Neural progenitor cell (in vitro differentiated cells): Measurements from ENCODE around the gene MED13L. TPM values are rescaled to one million over a fixed set of nuclear protein-coding genes. Genes with fewer than 3 reads are reported as not detected.

Experiments
- DNase-seq: peaks from one replicate; pipeline ENCODE4 v3.0.0-alpha.2; 2016; ENCODE audit warnings: low spot score
- H2AFZ ChIP-seq: fragments of 200-600 bp; sonication (generic); replicated peaks from 2 replicates; pipeline ENCODE4 v1.6.1; 2016; ENCODE audit warnings: antibody characterized with exemption
- H3F3A ChIP-seq: fragments of 200-600 bp; sonication (generic); 2 replicates; pipeline ENCODE4 v1.6.1; 2016; ENCODE audit warnings: antibody characterized with exemption, low read depth
- H3K27ac ChIP-seq: fragments of 200-600 bp; sonication (generic); 2 replicates; pipeline ENCODE4 v1.5.1; 2016; ENCODE audit warnings: mild to moderate bottlenecking
- H3K27me3 ChIP-seq: fragments of 200-600 bp; sonication (generic); 2 replicates; pipeline ENCODE4 v1.6.1; 2016; ENCODE audit warnings: mild to moderate bottlenecking, moderate library complexity
- H3K36me3 ChIP-seq: fragments of 200-600 bp; sonication (generic); 2 replicates; pipeline ENCODE4 v1.5.1; 2016
- H3K4me1 ChIP-seq: fragments of 200-600 bp; sonication (generic); 2 replicates; pipeline ENCODE4 v1.6.1; 2016; ENCODE audit warnings: mixed run types
- H3K4me2 ChIP-seq: fragments of 200-600 bp; sonication (generic); 2 replicates; pipeline ENCODE4 v1.6.1; 2016
- H3K4me3 ChIP-seq: fragments of 200-600 bp; sonication (generic); 2 replicates; pipeline ENCODE4 v1.5.1; 2016
- H3K79me2 ChIP-seq: fragments of 200-600 bp; sonication (generic); 2 replicates; pipeline ENCODE4 v1.6.1; 2016; ENCODE audit warnings: low read depth
- H3K9ac ChIP-seq: fragments of 200-600 bp; sonication (generic); 2 replicates; pipeline ENCODE4 v1.6.1; 2016
- H3K9me3 ChIP-seq: fragments of 200-600 bp; sonication (generic); 2 replicates; pipeline ENCODE4 v1.5.1; 2016; ENCODE audit warnings: low read depth
- H4K20me1 ChIP-seq: fragments of 200-600 bp; sonication (generic); 2 replicates; pipeline ENCODE4 v1.6.1; 2016; ENCODE audit warnings: low read depth
- H3K27ac Mint-ChIP-seq: 3 replicates; pipeline ENCODE4 v1.8.0; 2021; ENCODE audit warnings: mixed read lengths
- H3K27me3 Mint-ChIP-seq: 2 replicates; pipeline ENCODE4 v1.8.0; 2022; ENCODE audit warnings: low read depth, mild to moderate bottlenecking, inconsistent platforms, moderate library complexity, mixed read lengths; ENCODE audit not compliant: insufficient read depth
- H3K36me3 Mint-ChIP-seq: 3 replicates; pipeline ENCODE4 v1.8.0; 2021; ENCODE audit warnings: mixed read lengths
- H3K4me1 Mint-ChIP-seq: 3 replicates; pipeline ENCODE4 v1.8.0; 2021; ENCODE audit warnings: mixed read lengths
- H3K4me3 Mint-ChIP-seq: 3 replicates; pipeline ENCODE4 v1.8.0; 2021; ENCODE audit warnings: mild to moderate bottlenecking, moderate library complexity, mixed read lengths
- H3K9me3 Mint-ChIP-seq: 3 replicates; pipeline ENCODE4 v1.8.0; 2020; ENCODE audit warnings: mixed read lengths
- EZH2 ChIP-seq: fragments of 200-600 bp; sonication (generic); IDR thresholded peaks from 2 replicates; pipeline ENCODE4 v1.6.1; 2017; ENCODE audit warnings: antibody characterized with exemption, mild to moderate bottlenecking, moderate library complexity
- EZH2phosphoT487 ChIP-seq: fragments of 200-600 bp; sonication (generic); IDR thresholded peaks from 2 replicates; pipeline ENCODE4 v1.6.1; 2017; ENCODE audit warnings: antibody characterized with exemption
- total RNA-seq: library from RNA; depleted of rRNA; stranded (reverse); fragments of >200 nt; gene quantifications from 2 replicates; pipeline ENCODE4 v1.2.3, GENCODE V29; 2015; ENCODE audit warnings: low replicate concordance
- TF ChIP-seq, protein P1 (sequence below): fragments of 200-600 bp; sonication (generic); IDR thresholded peaks from 2 replicates; pipeline ENCODE4 v1.5.1; 2017; ENCODE audit warnings: antibody characterized with exemption, mild to moderate bottlenecking

The MED13L gene
- total RNA-seq, 1 donor from 2014 or later = 149 TPM

DNA sequence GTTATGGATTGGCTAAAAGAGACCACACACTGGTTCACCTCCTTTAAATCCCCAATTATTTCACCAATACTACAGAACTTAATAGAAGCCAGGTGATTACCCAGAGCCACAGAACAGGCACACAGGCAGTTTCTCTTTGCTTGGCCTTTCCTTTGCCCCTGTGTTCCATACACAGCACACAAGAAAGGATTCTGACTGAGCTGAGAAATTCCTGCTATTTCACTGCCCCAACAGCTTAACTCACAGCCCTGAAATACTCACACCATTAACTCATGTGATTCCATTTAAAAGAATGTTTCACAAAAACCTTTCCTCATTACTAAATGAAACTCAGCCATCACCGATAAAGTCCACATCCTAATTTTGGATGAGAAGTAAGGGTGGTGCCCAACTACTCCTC lies 133.6 kb downstream of the MED13L start:
- H4K20me1 ChIP-seq = peaks cover 66% of the 10 kb centered on the region
- H3K79me2 ChIP-seq = peaks cover 100% of the 10 kb centered on the region
- peaks cover 20% of the 10 kb centered on the region for H3K4me1 Mint-ChIP-seq
- H3K9me3 Mint-ChIP-seq = no peaks in the 10 kb centered on the region
- H3K27me3 Mint-ChIP-seq = no peaks in the 10 kb centered on the region
- no peaks in the 10 kb centered on the region for H3K9me3 ChIP-seq
- peak overlapping the region; percentile 33 for H3K4me2 ChIP-seq
- peaks cover 18% of the 10 kb centered on the region for H3K4me1 ChIP-seq
- H3K9ac ChIP-seq = no peak overlapping the region
- H3K36me3 Mint-ChIP-seq = no peaks in the 10 kb centered on the region
- H3K27ac ChIP-seq = peak overlapping the region; percentile 2
- H3K4me3 ChIP-seq = no peak overlapping the region
- no peaks in the 10 kb centered on the region for H3K36me3 ChIP-seq
- no peak for TF ChIP-seq EZH2
- no peak for TF ChIP-seq EZH2phosphoT487
- TF ChIP-seq, protein P1, sequence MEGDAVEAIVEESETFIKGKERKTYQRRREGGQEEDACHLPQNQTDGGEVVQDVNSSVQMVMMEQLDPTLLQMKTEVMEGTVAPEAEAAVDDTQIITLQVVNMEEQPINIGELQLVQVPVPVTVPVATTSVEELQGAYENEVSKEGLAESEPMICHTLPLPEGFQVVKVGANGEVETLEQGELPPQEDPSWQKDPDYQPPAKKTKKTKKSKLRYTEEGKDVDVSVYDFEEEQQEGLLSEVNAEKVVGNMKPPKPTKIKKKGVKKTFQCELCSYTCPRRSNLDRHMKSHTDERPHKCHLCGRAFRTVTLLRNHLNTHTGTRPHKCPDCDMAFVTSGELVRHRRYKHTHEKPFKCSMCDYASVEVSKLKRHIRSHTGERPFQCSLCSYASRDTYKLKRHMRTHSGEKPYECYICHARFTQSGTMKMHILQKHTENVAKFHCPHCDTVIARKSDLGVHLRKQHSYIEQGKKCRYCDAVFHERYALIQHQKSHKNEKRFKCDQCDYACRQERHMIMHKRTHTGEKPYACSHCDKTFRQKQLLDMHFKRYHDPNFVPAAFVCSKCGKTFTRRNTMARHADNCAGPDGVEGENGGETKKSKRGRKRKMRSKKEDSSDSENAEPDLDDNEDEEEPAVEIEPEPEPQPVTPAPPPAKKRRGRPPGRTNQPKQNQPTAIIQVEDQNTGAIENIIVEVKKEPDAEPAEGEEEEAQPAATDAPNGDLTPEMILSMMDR = no peak
- H3K27me3 ChIP-seq = no peaks in the 10 kb centered on the region
- no peak overlapping the region for H3K4me3 Mint-ChIP-seq
- H3K27ac Mint-ChIP-seq = peak overlapping the region; percentile 4
- H2AFZ ChIP-seq = no peak overlapping the region
- peak; percentile 44 for DNase-seq
- H3F3A ChIP-seq = no peaks in the 10 kb centered on the region

- H3K9me3 ChIP-seq = no peaks in the 10 kb centered on the region
- Mint-ChIP-seq H3K4me3 (no peak overlapping the region), H3K27me3 (no peaks in the 10 kb centered on the region), H3K36me3 (no peaks in the 10 kb centered on the region), H3K9me3 (no peaks in the 10 kb centered on the region), H3K4me1 (peaks cover 26% of the 10 kb centered on the region), H3K27ac (no peak overlapping the region)
- H3F3A ChIP-seq = no peaks in the 10 kb centered on the region
- H3K4me1 ChIP-seq = peaks cover 24% of the 10 kb centered on the region
- H3K9ac ChIP-seq = no peak overlapping the region
- H3K79me2 ChIP-seq = peaks cover 100% of the 10 kb centered on the region
- H3K36me3 ChIP-seq = no peaks in the 10 kb centered on the region
- H3K4me2 ChIP-seq = no peak overlapping the region
- TF ChIP-seq, protein P1 = no peak
- TF ChIP-seq EZH2phosphoT487 (no peak), EZH2 (no peak)
- no peaks in the 10 kb centered on the region for H3K27me3 ChIP-seq
- peaks cover 70% of the 10 kb centered on the region for H4K20me1 ChIP-seq
- no peak overlapping the region for H2AFZ ChIP-seq
- H3K27ac ChIP-seq = no peak overlapping the region
- DNase-seq = no peak
- H3K4me3 ChIP-seq = no peak overlapping the region
Measured at GRCh38 chr12:116142936-116143898, 134.3 kb downstream of the MED13L start.

DNA sequence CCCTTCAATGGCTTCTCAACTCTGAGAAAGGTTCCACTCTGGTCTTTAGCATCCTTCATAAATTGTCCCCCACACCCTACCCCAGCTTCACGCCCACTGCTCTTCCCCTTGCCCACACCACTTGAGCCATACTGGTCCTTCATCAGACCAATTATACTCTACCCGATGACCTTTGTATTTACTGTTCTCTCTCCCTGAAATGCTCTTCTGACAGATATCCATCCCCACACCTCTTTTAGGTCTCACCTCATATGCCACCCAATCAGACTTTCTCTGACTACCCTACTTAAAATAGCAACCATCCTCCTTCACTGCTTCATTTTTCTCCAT lies 135.7 kb downstream of the MED13L start:
- no peaks in the 10 kb centered on the region for H3K27me3 ChIP-seq
- H3K4me1 Mint-ChIP-seq = peaks cover 31% of the 10 kb centered on the region
- DNase-seq = no peak
- no peak overlapping the region for H3K9ac ChIP-seq
- no peak overlapping the region for H3K4me3 ChIP-seq
- no peak for TF ChIP-seq EZH2phosphoT487
- TF ChIP-seq, protein P1 = no peak
- TF ChIP-seq EZH2 = no peak
- no peaks in the 10 kb centered on the region for H3F3A ChIP-seq
- H3K27ac Mint-ChIP-seq = no peak overlapping the region
- H3K36me3 Mint-ChIP-seq = no peaks in the 10 kb centered on the region
- no peaks in the 10 kb centered on the region for H3K36me3 ChIP-seq
- H3K9me3 Mint-ChIP-seq = no peaks in the 10 kb centered on the region
- no peaks in the 10 kb centered on the region for H3K9me3 ChIP-seq
- H3K4me3 Mint-ChIP-seq = no peak overlapping the region
- H3K4me2 ChIP-seq = no peak overlapping the region
- H4K20me1 ChIP-seq = peaks cover 80% of the 10 kb centered on the region
- peaks cover 98% of the 10 kb centered on the region for H3K79me2 ChIP-seq
- no peak overlapping the region for H2AFZ ChIP-seq
- peaks cover 24% of the 10 kb centered on the region for H3K4me1 ChIP-seq
- H3K27ac ChIP-seq = no peak overlapping the region
- H3K27me3 Mint-ChIP-seq = no peaks in the 10 kb centered on the region
